ENCODE results near the gene CDH8. TPM values are rescaled to one million over a fixed set of nuclear protein-coding genes. Genes with fewer than 3 reads are reported as not detected.
"Not testable (repeated sequence)": the region's sequence is repeated elsewhere in the genome, so short reads cannot be mapped to it uniquely, and the experiment has no call there.

Gene CDH8
- total RNA-seq, 1 experiment from 2014 or later: not detected

- TF ChIP-seq CTCF (IDR thresholded peaks at IDR 0.05; ENCODE audit: unreplicated experiment): no peak
- CTCF ChIA-PET: no interaction called here
- H3K9me3 Mint-ChIP-seq (ENCODE audit: low read depth, unreplicated experiment): peaks cover 18% of the 10 kb centered on the region
- H3K4me1 Mint-ChIP-seq (ENCODE audit: low read depth, unreplicated experiment): no peaks in the 10 kb centered on the region
- no peaks in the 10 kb centered on the region for H3K27me3 Mint-ChIP-seq (ENCODE audit: unreplicated experiment)
- no peaks in the 10 kb centered on the region for H3K36me3 Mint-ChIP-seq (ENCODE audit: insufficient read depth, unreplicated experiment)
- no peak overlapping the region for H3K27ac Mint-ChIP-seq (ENCODE audit: unreplicated experiment)
- intact Hi-C loops (cut with micrococcal nuclease; ENCODE audit: unreplicated experiment): no loop called here
- DNase-seq: no peak
- H3K4me3 Mint-ChIP-seq (ENCODE audit: low read depth, unreplicated experiment): no peak overlapping the region
- no TSS peak for BruUV-seq (replicated peaks)
Measured at GRCh38 chr16:61797296-61797795, 238.9 kb downstream of the CDH8 start.

GRCh38 chr16:61792194-61792909 lies 243.9 kb downstream of the CDH8 start:
- CTCF ChIA-PET: no interaction called here

GRCh38 chr16:61791464-61791863 lies 244.8 kb downstream of the CDH8 start:
- no peak overlapping the region for H3K4me3 Mint-ChIP-seq (ENCODE audit: low read depth, unreplicated experiment)
- BruUV-seq (replicated peaks): no TSS peak
- H3K9me3 Mint-ChIP-seq (ENCODE audit: low read depth, unreplicated experiment): peaks cover 7% of the 10 kb centered on the region
- no peak for TF ChIP-seq CTCF (IDR thresholded peaks at IDR 0.05; ENCODE audit: unreplicated experiment)
- CTCF ChIA-PET: no interaction called here
- H3K27me3 Mint-ChIP-seq (ENCODE audit: unreplicated experiment): no peaks in the 10 kb centered on the region
- H3K4me1 Mint-ChIP-seq (ENCODE audit: low read depth, unreplicated experiment): no peaks in the 10 kb centered on the region
- intact Hi-C loops (cut with micrococcal nuclease; ENCODE audit: unreplicated experiment): no loop called here
- DNase-seq: no peak
- H3K27ac Mint-ChIP-seq (ENCODE audit: unreplicated experiment): no peak overlapping the region
- H3K36me3 Mint-ChIP-seq (ENCODE audit: insufficient read depth, unreplicated experiment): no peaks in the 10 kb centered on the region

More at GRCh38 chr16:61792194-61792909, 243.9 kb downstream of the CDH8 start:
- intact Hi-C loops (cut with micrococcal nuclease; ENCODE audit: unreplicated experiment): no loop called here
- Mint-ChIP-seq H3K36me3 (ENCODE audit: insufficient read depth, unreplicated experiment) (no peaks in the 10 kb centered on the region), H3K9me3 (ENCODE audit: low read depth, unreplicated experiment) (peaks cover 10% of the 10 kb centered on the region), H3K4me1 (ENCODE audit: low read depth, unreplicated experiment) (no peaks in the 10 kb centered on the region), H3K27ac (ENCODE audit: unreplicated experiment) (no peak overlapping the region), H3K4me3 (ENCODE audit: low read depth, unreplicated experiment) (no peak overlapping the region), H3K27me3 (ENCODE audit: unreplicated experiment) (no peaks in the 10 kb centered on the region)
- DNase-seq: no peak
- TF ChIP-seq CTCF (IDR thresholded peaks at IDR 0.05; ENCODE audit: unreplicated experiment): no peak
- no TSS peak for BruUV-seq (replicated peaks)

GRCh38 chr16:61781855-61782254 lies 254.4 kb downstream of the CDH8 start:
- H3K9me3 Mint-ChIP-seq (ENCODE audit: low read depth, unreplicated experiment): peaks cover 11% of the 10 kb centered on the region
- H3K4me1 Mint-ChIP-seq (ENCODE audit: low read depth, unreplicated experiment); H3K4me3 Mint-ChIP-seq (ENCODE audit: low read depth, unreplicated experiment); H3K36me3 Mint-ChIP-seq (ENCODE audit: insufficient read depth, unreplicated experiment); intact Hi-C loops (cut with micrococcal nuclease; ENCODE audit: unreplicated experiment); DNase-seq; BruUV-seq (replicated peaks); H3K27me3 Mint-ChIP-seq (ENCODE audit: unreplicated experiment); CTCF ChIA-PET; H3K27ac Mint-ChIP-seq (ENCODE audit: unreplicated experiment): not testable (repeated sequence)

- DNase-seq: no peak
- Mint-ChIP-seq H3K36me3 (ENCODE audit: insufficient read depth, unreplicated experiment) (no peaks in the 10 kb centered on the region), H3K9me3 (ENCODE audit: low read depth, unreplicated experiment) (peaks cover 13% of the 10 kb centered on the region), H3K27me3 (ENCODE audit: unreplicated experiment) (no peaks in the 10 kb centered on the region), H3K4me1 (ENCODE audit: low read depth, unreplicated experiment) (no peaks in the 10 kb centered on the region), H3K27ac (ENCODE audit: unreplicated experiment) (no peak overlapping the region), H3K4me3 (ENCODE audit: low read depth, unreplicated experiment) (no peak overlapping the region)
- intact Hi-C loops (cut with micrococcal nuclease; ENCODE audit: unreplicated experiment): no loop called here
- BruUV-seq (replicated peaks): no TSS peak
- TF ChIP-seq CTCF (IDR thresholded peaks at IDR 0.05; ENCODE audit: unreplicated experiment): no peak
- CTCF ChIA-PET: no interaction called here
Measured at GRCh38 chr16:61780161-61780560, 256.1 kb downstream of the CDH8 start.

Measured in Calu3 (cell line).